HEK293 (cell line): ENCODE data around the gene YARS1.

Source experiments
- CTCF ChIA-PET: fragments of 350-600 bp; formaldehyde crosslinking; extraction: SDS; loops from one replicate; lab custom pipeline; 2021; ENCODE audit warnings: antibody characterized with exemption; lab: Yijun Ruan, JAX
- POLR2A ChIA-PET: fragments of 300-600 bp; formaldehyde crosslinking; extraction: SDS; loops from one replicate; lab custom pipeline; 2020; ENCODE audit warnings: antibody characterized with exemption, inconsistent platforms; lab: Yijun Ruan, JAX
- H3K27ac ChIP-seq: fragments of 200-500 bp; sonication (Bioruptor generic); 2 replicates; pipeline ENCODE4 v1.5.1; 2014; ENCODE audit warnings: low read depth, low read length, control low read depth, inconsistent platforms; ENCODE audit errors: extremely low read depth
- H3K36me3 ChIP-seq, 2 experiments: fragments of 200-500 bp in 1 of 2; sonication (Bioruptor generic) in 1 of 2; 1 replicate in 1 of 2; 2 replicates in 1 of 2; pipeline ENCODE4 v1.5.1; 2014 to 2017; ENCODE audit warnings: inconsistent platforms in 2 of 2, low read length in 2 of 2; ENCODE audit not compliant: control insufficient read depth in 2 of 2, insufficient read depth in 1 of 2
- H3K4me1 ChIP-seq: fragments of 200-500 bp; sonication (Bioruptor generic); 2 replicates; pipeline ENCODE4 v1.5.1; 2014; ENCODE audit warnings: mild to moderate bottlenecking, low read length, inconsistent platforms; ENCODE audit not compliant: control insufficient read depth, insufficient read depth
- H3K4me3 ChIP-seq: 2 replicates; pipeline ENCODE4 v1.5.1; 2011; ENCODE audit warnings: low read depth, mild to moderate bottlenecking, control low read depth, low read length, moderate library complexity
- H3K9me3 ChIP-seq: fragments of 200-500 bp; sonication (Bioruptor generic); 2 replicates; pipeline ENCODE4 v1.5.1; 2014; ENCODE audit warnings: low read depth, low read length, inconsistent platforms; ENCODE audit not compliant: control insufficient read depth, insufficient read depth
- CTCF ChIP-seq: fragments of 450-650 bp; formaldehyde crosslinking; IDR thresholded peaks from 2 replicates; pipeline ENCODE4 v1.5.1; 2016; ENCODE audit warnings: missing biosample characterization, missing genetic modification characterization
- KLF17 ChIP-seq: fragments of 450-650 bp; formaldehyde crosslinking; IDR thresholded peaks from 2 replicates; pipeline ENCODE4 v1.5.1; 2016; ENCODE audit warnings: missing biosample characterization, missing genetic modification characterization
- KLF8 ChIP-seq: fragments of 450-650 bp; formaldehyde crosslinking; IDR thresholded peaks from 2 replicates; pipeline ENCODE4 v1.5.1; 2016; ENCODE audit warnings: missing biosample characterization, missing genetic modification characterization
- KLF9 ChIP-seq: fragments of 450-650 bp; formaldehyde crosslinking; IDR thresholded peaks from 2 replicates; pipeline ENCODE4 v1.5.1; 2016; ENCODE audit warnings: missing biosample characterization, missing genetic modification characterization, low read depth
- OSR2 ChIP-seq: fragments of 450-650 bp; formaldehyde crosslinking; IDR thresholded peaks from 2 replicates; pipeline ENCODE4 v1.5.1; 2016; ENCODE audit warnings: missing biosample characterization, missing genetic modification characterization
- PATZ1 ChIP-seq: fragments of 450-650 bp; formaldehyde crosslinking; IDR thresholded peaks from 2 replicates; pipeline ENCODE4 v1.5.1; 2016; ENCODE audit warnings: missing biosample characterization, missing genetic modification characterization
- PRDM10 ChIP-seq: fragments of 450-650 bp; formaldehyde crosslinking; IDR thresholded peaks from 2 replicates; pipeline ENCODE4 v1.5.1; 2016; ENCODE audit warnings: missing biosample characterization, missing genetic modification characterization
- REPIN1 ChIP-seq: fragments of 450-650 bp; formaldehyde crosslinking; IDR thresholded peaks from 2 replicates; pipeline ENCODE4 v1.5.1; 2017; ENCODE audit warnings: missing biosample characterization, missing genetic modification characterization, low read depth
- ZBTB7A ChIP-seq: fragments of 450-650 bp; formaldehyde crosslinking; IDR thresholded peaks from 2 replicates; pipeline ENCODE4 v1.5.1; 2016; ENCODE audit warnings: low read depth, missing biosample characterization, missing genetic modification characterization
- ZNF140 ChIP-seq: fragments of 450-650 bp; formaldehyde crosslinking; IDR thresholded peaks from 2 replicates; pipeline ENCODE4 v1.5.1; 2016; ENCODE audit warnings: missing biosample characterization, missing genetic modification characterization
- ZNF16 ChIP-seq: fragments of 450-650 bp; formaldehyde crosslinking; IDR thresholded peaks from 2 replicates; pipeline ENCODE4 v1.5.1; 2016; ENCODE audit warnings: low read depth, missing biosample characterization, missing genetic modification characterization
- ZNF398 ChIP-seq: fragments of 450-650 bp; formaldehyde crosslinking; IDR thresholded peaks from 2 replicates; pipeline ENCODE4 v1.5.1; 2017; ENCODE audit warnings: missing biosample characterization, missing genetic modification characterization
- ZNF449 ChIP-seq: fragments of 450-650 bp; formaldehyde crosslinking; IDR thresholded peaks from 2 replicates; pipeline ENCODE4 v1.5.1; 2017; ENCODE audit warnings: missing biosample characterization, mild to moderate bottlenecking, missing genetic modification characterization, moderate library complexity
- ZNF530 ChIP-seq: fragments of 450-650 bp; formaldehyde crosslinking; IDR thresholded peaks from 2 replicates; pipeline ENCODE4 v1.5.1; 2016; ENCODE audit warnings: low read depth, missing biosample characterization, missing genetic modification characterization
- ZNF560 ChIP-seq: fragments of 450-650 bp; formaldehyde crosslinking; IDR thresholded peaks from 2 replicates; pipeline ENCODE4 v1.5.1; 2017; ENCODE audit warnings: missing biosample characterization, missing genetic modification characterization, borderline replicate concordance
- ZNF571 ChIP-seq: fragments of 450-650 bp; formaldehyde crosslinking; IDR thresholded peaks from 2 replicates; pipeline ENCODE4 v1.5.0; 2017; ENCODE audit warnings: missing biosample characterization, missing genetic modification characterization
- ZNF639 ChIP-seq: fragments of 450-650 bp; formaldehyde crosslinking; IDR thresholded peaks from 2 replicates; pipeline ENCODE4 v1.5.1; 2016; ENCODE audit warnings: missing biosample characterization, missing genetic modification characterization
- ZNF837 ChIP-seq: fragments of 450-650 bp; formaldehyde crosslinking; IDR thresholded peaks from 2 replicates; pipeline ENCODE4 v1.5.1; 2016; ENCODE audit warnings: missing biosample characterization, missing genetic modification characterization

Gene YARS1

GRCh38 chr1:32780005-32780404 lies 37.2 kb downstream of the YARS1 start (continued):
- TF ChIP-seq CTCF (tag by site-specific recombination) = no peak
- TF ChIP-seq ZNF530 (tag by site-specific recombination) = no peak
- TF ChIP-seq ZNF837 (tag by site-specific recombination) = no peak
- TF ChIP-seq ZNF140 (tag by site-specific recombination) = no peak
- no peak for TF ChIP-seq OSR2 (tag by site-specific recombination)
- TF ChIP-seq KLF9 (tag by site-specific recombination) = no peak

GRCh38 chr1:32779242-32779641 lies 37.9 kb downstream of the YARS1 start:
- Histone ChIP-seq H3K27ac (no peak overlapping the region), H3K9me3 (no peaks in the 10 kb centered on the region)
- CTCF ChIA-PET = no interaction called here
- TF ChIP-seq ZBTB7A (tag by site-specific recombination) (no peak), ZNF639 (no peak), ZNF571 (tag by site-specific recombination) (no peak), REPIN1 (tag by site-specific recombination) (no peak), KLF8 (tag by site-specific recombination) (no peak)
- TF ChIP-seq, all 188 proteins: peak for 0
- POLR2A ChIA-PET = no interaction called here
- Histone ChIP-seq H3K4me3 (no peak overlapping the region), H3K4me1 (no peaks in the 10 kb centered on the region), H3K36me3 (peaks cover 23 to 90% of the 10 kb centered on the region in 2 experiments; a peak in 2 of 3 replicates)

- CTCF ChIA-PET = interaction anchor here (0.8 to 10.8 kb wide), 4 partner anchors 9 to 255 kb away, joined by 3 to 253 read pairs (median 6); no protein-coding TSS in a partner anchor
- Histone ChIP-seq H3K9me3 (no peaks in the 10 kb centered on the region), H3K4me3 (no peak overlapping the region), H3K4me1 (no peaks in the 10 kb centered on the region), H3K36me3 (peaks cover 7 to 77% of the 10 kb centered on the region in 2 experiments; a peak in 2 of 3 replicates), H3K27ac (no peak overlapping the region)
- POLR2A ChIA-PET = no interaction called here
- TF ChIP-seq ZNF449 (tag by site-specific recombination) (peak; percentile 35; the same call in 1 of the 2 replicates), PATZ1 (peak; percentile 70), KLF17 (tag by site-specific recombination) (0 out of 2 replicates have a peak, but pooled peaks have one; percentile 11), ZNF398 (0 out of 2 replicates have a peak, but pooled peaks have one; percentile 39), PRDM10 (tag by site-specific recombination) (peak; percentile 71), ZNF560 (tag by site-specific recombination) (no peak), ZNF16 (tag by site-specific recombination) (no peak)
Measured at GRCh38 chr1:32775640-32776337, 41.4 kb downstream of the YARS1 start.
